Measurements from ENCODE around the gene C17orf107. TPM values are rescaled to one million over a fixed set of nuclear protein-coding genes. Genes with fewer than 3 reads are reported as not detected.

C17orf107 gene
- total and polyA plus RNA-seq, 2 donors (not counting 1 experiment from before 2014, with no cell fraction given), result 3.9 to 4.6 TPM

DNA sequence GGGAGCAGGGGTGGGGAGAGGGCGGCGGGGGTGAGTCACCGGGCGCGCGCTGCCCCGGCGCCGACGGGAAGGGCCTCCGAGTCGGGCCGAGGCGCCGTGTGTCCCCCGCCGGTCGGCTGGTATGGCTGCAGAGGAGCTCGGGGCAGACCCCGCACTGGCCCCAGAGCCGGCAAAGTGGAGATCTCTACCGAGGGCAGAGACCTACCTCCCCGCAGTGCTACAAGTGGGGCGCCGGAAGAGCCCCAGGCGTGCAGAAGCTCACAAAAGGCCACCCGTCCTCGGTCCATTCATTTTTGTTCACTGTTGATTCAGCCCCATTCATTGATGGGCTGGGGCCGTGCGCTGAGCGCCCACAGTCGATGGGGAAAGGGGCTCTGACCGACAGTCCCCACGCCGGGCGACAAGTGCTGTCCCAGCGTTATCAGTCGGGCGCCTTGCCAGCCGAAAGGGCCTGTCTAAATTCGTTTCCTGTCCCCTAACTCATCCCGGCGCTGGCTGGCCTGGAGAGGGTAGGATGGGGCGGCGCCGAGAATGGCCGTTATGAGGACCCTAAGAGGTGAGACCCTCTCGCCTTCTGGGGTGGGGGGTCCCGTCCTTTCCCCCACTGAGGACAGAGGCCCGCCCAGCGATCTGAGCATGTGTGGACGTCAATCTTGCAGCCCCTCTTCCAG is 50.9 kb downstream of the C17orf107 start:
- peak overlapping the region; percentile 55 to 93 for H3K27ac ChIP-seq (ENCODE audit: low read length in 2 of 2)
- ChIA-PET POLR2A (interaction anchor here (0.7 to 4.9 kb wide), 3 partner anchors 10 to 17 kb away, joined by 3 to 81 read pairs (median 38); partner anchors contain the start of genes RNF167, SLC25A11 and SPAG7), CTCF (interaction anchor here (1.2 to 3.0 kb wide), 2 partner anchors 17 to 41 kb away, joined by 3 to 16 read pairs; partner anchors contain the start of gene SPAG7)
- peak; percentile 66 for DNase-seq
- peaks cover 37% of the 10 kb centered on the region for H3K79me2 ChIP-seq (ENCODE audit: control insufficient read depth, insufficient read depth, low read length)
- TF ChIP-seq EZH2 (IDR thresholded peaks at IDR 0.05; ENCODE audit: borderline replicate concordance, insufficient read depth, low read depth, low read length, poor library complexity, severe bottlenecking) (no peak), CTCF (IDR thresholded peaks at IDR 0.05) (no peak)
- H3K4me2 ChIP-seq (replicated peaks; ENCODE audit: low read depth, low read length, poor library complexity, severe bottlenecking), result peak overlapping the region; percentile 98
- 7% methylated on average over 48 of the region's 52 CpGs for WGBS (ENCODE audit: insufficient coverage)
- intact Hi-C loops (cut with micrococcal nuclease), result no loop called here
- Mint-ChIP-seq H3K27me3 (no peaks in the 10 kb centered on the region), H3K9me3 (ENCODE audit: insufficient read depth) (no peaks in the 10 kb centered on the region), H3K27ac (peak overlapping the region; percentile 90), H3K4me1 (peaks cover 33% of the 10 kb centered on the region), H3K4me3 (peak overlapping the region; percentile 85)
- peak overlapping the region; percentile 97 for H2AFZ ChIP-seq (ENCODE audit: insufficient read depth, low read depth, low read length, poor library complexity, severe bottlenecking)
- H3K36me3 ChIP-seq (replicated peaks in 1 of 2; ENCODE audit: control extremely low read depth in 1 of 2, control insufficient read depth in 1 of 2, extremely low read depth in 1 of 2, insufficient read depth in 2 of 2, low read length in 1 of 2), result peaks cover 0 to 17% of the 10 kb centered on the region in 2 experiments
- no peak for ATAC-seq (ENCODE audit: low read depth)
- H3K4me1 ChIP-seq (ENCODE audit: control insufficient read depth in 2 of 2, insufficient read depth in 2 of 2, low read length in 2 of 2), result peaks cover 24 to 32% of the 10 kb centered on the region in 2 donors
- H3K9ac ChIP-seq (ENCODE audit: low read length), result peak overlapping the region; percentile 97
- H3K9me3 ChIP-seq (ENCODE audit: control extremely low read depth in 1 of 3, control insufficient read depth in 2 of 3, insufficient read depth in 1 of 3, low read length in 2 of 3), result no peaks in the 10 kb centered on the region
- no peaks in the 10 kb centered on the region for H3K27me3 ChIP-seq (replicated peaks in 1 of 4; ENCODE audit: control extremely low read depth in 1 of 4, control insufficient read depth in 3 of 4, insufficient read depth in 4 of 4, low read length in 3 of 4)
- H4K20me1 ChIP-seq (ENCODE audit: control insufficient read depth, insufficient read depth, low read length, poor library complexity, severe bottlenecking), result peaks cover 30% of the 10 kb centered on the region
- H3K4me3 ChIP-seq (ENCODE audit: control extremely low read depth in 1 of 5, extremely low read depth in 1 of 5, insufficient read depth in 1 of 5, low read depth in 2 of 5, low read length in 4 of 5), result peak overlapping the region; percentile 21 to 99 (median 96)

- ChIA-PET POLR2A (interaction anchor here (0.7 to 4.9 kb wide), 3 partner anchors 11 to 16 kb away, joined by 3 to 81 read pairs (median 38); partner anchors contain the start of genes RNF167, SLC25A11 and SPAG7), CTCF (interaction anchor here (1.0 to 3.0 kb wide), 4 partner anchors 12 to 42 kb away, joined by 3 to 16 read pairs (median 4); partner anchors contain the start of gene SPAG7)
- no peaks in the 10 kb centered on the region for H3K27me3 Mint-ChIP-seq
- H3K27ac Mint-ChIP-seq, result peak within 1 kb of the TSS; percentile 90
- 65% methylated on average over 4 of the region's 7 CpGs for WGBS (ENCODE audit: insufficient coverage)
- ATAC-seq (ENCODE audit: low read depth), result no peak
- H3K9me3 Mint-ChIP-seq (ENCODE audit: insufficient read depth), result no peaks in the 10 kb centered on the region
- Histone ChIP-seq H3K27me3 (replicated peaks in 1 of 4; ENCODE audit: control extremely low read depth in 1 of 4, control insufficient read depth in 3 of 4, insufficient read depth in 4 of 4, low read length in 3 of 4) (no peaks in the 10 kb centered on the region), H3K27ac (ENCODE audit: low read length in 2 of 2) (peak within 1 kb of the TSS; percentile 55 to 93), H3K79me2 (ENCODE audit: control insufficient read depth, insufficient read depth, low read length) (peaks cover 32% of the 10 kb centered on the region), H4K20me1 (ENCODE audit: control insufficient read depth, insufficient read depth, low read length, poor library complexity, severe bottlenecking) (peaks cover 24% of the 10 kb centered on the region), H3K4me2 (replicated peaks; ENCODE audit: low read depth, low read length, poor library complexity, severe bottlenecking) (peak within 1 kb of the TSS; percentile 98), H2AFZ (ENCODE audit: insufficient read depth, low read depth, low read length, poor library complexity, severe bottlenecking) (peak within 1 kb of the TSS; percentile 97), H3K9ac (ENCODE audit: low read length) (peak within 1 kb of the TSS; percentile 97), H3K4me3 (ENCODE audit: control extremely low read depth in 1 of 5, extremely low read depth in 1 of 5, insufficient read depth in 1 of 5, low read depth in 2 of 5, low read length in 4 of 5) (peak within 1 kb of the TSS; percentile 21 to 99 (median 96)), H3K9me3 (ENCODE audit: control extremely low read depth in 1 of 3, control insufficient read depth in 2 of 3, insufficient read depth in 1 of 3, low read length in 2 of 3) (no peaks in the 10 kb centered on the region), H3K36me3 (replicated peaks in 1 of 2; ENCODE audit: control extremely low read depth in 1 of 2, control insufficient read depth in 1 of 2, extremely low read depth in 1 of 2, insufficient read depth in 2 of 2, low read length in 1 of 2) (peaks cover 0 to 11% of the 10 kb centered on the region in 2 experiments), H3K4me1 (ENCODE audit: control insufficient read depth in 2 of 2, insufficient read depth in 2 of 2, low read length in 2 of 2) (peaks cover 18 to 26% of the 10 kb centered on the region in 2 donors)
- TF ChIP-seq EZH2 (IDR thresholded peaks at IDR 0.05; ENCODE audit: borderline replicate concordance, insufficient read depth, low read depth, low read length, poor library complexity, severe bottlenecking) (no peak), CTCF (IDR thresholded peaks at IDR 0.05) (no peak)
- H3K4me1 Mint-ChIP-seq, result peaks cover 28% of the 10 kb centered on the region
- intact Hi-C loops (cut with micrococcal nuclease), result no loop called here
- H3K4me3 Mint-ChIP-seq, result peak within 1 kb of the TSS; percentile 85
- DNase-seq, result no peak
These were observed 51.4 kb downstream of the C17orf107 start, which contains the start of gene ENO3 for GRCh38 chr17:4950746-4951204. TSS of gene ENO3 (plus strand) at chr17:4951119. CDS start at chr17:4951830, 711 bp downstream.
